DND-41 (cell line): ENCODE data around the gene WIF1.

Experiments
- EZH2 ChIP-seq: IDR thresholded peaks from 3 replicates; pipeline ENCODE4 v1.6.1; 2012; ENCODE audit warnings: borderline replicate concordance, low read depth, mild to moderate bottlenecking, moderate library complexity, low read length, inconsistent platforms; ENCODE audit not compliant: severe bottlenecking
- TF ChIP-seq, protein P1 (sequence below): IDR thresholded peaks from 2 replicates; pipeline ENCODE4 v1.5.1; 2012; ENCODE audit warnings: borderline replicate concordance, low read length, moderate library complexity, mild to moderate bottlenecking; ENCODE audit not compliant: poor library complexity, severe bottlenecking; ENCODE audit errors: extremely low read depth

DNA sequence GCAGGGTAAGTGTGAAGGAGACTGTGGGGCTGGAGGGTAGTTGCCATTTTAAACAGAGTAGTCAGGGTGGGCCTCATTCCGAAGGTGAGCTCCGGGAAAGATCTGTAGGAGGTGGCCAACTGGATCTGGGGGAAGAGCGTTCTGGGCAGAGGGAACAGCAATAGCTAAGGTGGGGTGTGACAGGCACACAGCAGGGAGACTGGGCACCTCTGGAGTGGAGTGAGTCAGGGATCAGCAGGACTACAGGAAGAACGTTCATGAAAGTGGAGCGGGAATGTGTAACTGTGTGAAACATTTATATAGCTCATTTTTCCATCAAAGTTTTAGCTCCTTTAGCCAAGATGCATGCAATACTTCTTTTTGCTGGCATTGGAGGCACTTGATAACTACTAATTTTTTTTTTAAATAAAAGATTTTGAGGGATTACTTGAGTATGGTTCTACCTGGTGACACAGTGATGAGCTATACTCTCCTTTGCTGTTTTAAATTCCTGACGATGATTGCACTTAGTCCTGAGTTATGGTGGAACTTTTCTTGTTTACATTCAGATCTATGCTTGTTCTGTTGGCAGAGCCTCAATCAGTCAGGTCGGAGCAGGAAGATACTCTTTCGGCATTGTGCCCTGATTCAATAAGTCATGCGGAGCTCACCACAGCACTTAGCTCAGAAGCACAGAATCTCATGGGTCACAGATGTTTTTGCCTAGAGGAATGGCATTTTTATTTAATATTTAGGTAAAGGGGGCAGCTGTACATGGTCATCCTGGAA lies 106.4 kb downstream of the WIF1 start:
- TF ChIP-seq, protein P1, sequence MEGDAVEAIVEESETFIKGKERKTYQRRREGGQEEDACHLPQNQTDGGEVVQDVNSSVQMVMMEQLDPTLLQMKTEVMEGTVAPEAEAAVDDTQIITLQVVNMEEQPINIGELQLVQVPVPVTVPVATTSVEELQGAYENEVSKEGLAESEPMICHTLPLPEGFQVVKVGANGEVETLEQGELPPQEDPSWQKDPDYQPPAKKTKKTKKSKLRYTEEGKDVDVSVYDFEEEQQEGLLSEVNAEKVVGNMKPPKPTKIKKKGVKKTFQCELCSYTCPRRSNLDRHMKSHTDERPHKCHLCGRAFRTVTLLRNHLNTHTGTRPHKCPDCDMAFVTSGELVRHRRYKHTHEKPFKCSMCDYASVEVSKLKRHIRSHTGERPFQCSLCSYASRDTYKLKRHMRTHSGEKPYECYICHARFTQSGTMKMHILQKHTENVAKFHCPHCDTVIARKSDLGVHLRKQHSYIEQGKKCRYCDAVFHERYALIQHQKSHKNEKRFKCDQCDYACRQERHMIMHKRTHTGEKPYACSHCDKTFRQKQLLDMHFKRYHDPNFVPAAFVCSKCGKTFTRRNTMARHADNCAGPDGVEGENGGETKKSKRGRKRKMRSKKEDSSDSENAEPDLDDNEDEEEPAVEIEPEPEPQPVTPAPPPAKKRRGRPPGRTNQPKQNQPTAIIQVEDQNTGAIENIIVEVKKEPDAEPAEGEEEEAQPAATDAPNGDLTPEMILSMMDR, result no peak
- no peak for TF ChIP-seq EZH2
